GOT3 (cell line): ENCODE data around the gene SVOPL.

Experiments
- DNase-seq: peaks from one replicate; lab custom pipeline; 2025; ENCODE audit warnings: mixed read lengths; lab: John Stamatoyannopoulos, UW

SVOPL gene

GRCh38 chr7:138563808-138564207 lies 137.4 kb downstream of the SVOPL start:
- no peak for DNase-seq

- DNase-seq, result no peak
Observed at GRCh38 chr7:138559448-138559847, 141.7 kb downstream of the SVOPL start.

GRCh38 chr7:138556771-138557484 lies 144.2 kb downstream of the SVOPL start:
- DNase-seq, result no peak

GRCh38 chr7:138555684-138556083 lies 145.5 kb downstream of the SVOPL start:
- no peak for DNase-seq

- no peak for DNase-seq
Observed at GRCh38 chr7:138554674-138555073, 146.5 kb downstream of the SVOPL start.

- DNase-seq, result no peak
Observed at GRCh38 chr7:138553805-138554204, 147.4 kb downstream of the SVOPL start.

- no peak for DNase-seq
Observed at GRCh38 chr7:138551102-138551501, 150.1 kb downstream of the SVOPL start.

- DNase-seq, result no peak
Observed at GRCh38 chr7:138550337-138550736, 150.8 kb downstream of the SVOPL start.

- no peak for DNase-seq
Observed at GRCh38 chr7:138549082-138549481, 152.1 kb downstream of the SVOPL start.

- DNase-seq, result no peak
Observed at GRCh38 chr7:138546829-138547228, 154.3 kb downstream of the SVOPL start.

- DNase-seq, result no peak
Observed at GRCh38 chr7:138546064-138546619, 155.0 kb downstream of the SVOPL start.

- DNase-seq, result no peak
Observed at GRCh38 chr7:138545123-138545522, 156.0 kb downstream of the SVOPL start.
